ENCODE results near the gene PMP22. TPM values are rescaled to one million over a fixed set of nuclear protein-coding genes. Genes with fewer than 3 reads are reported as not detected.

PMP22 gene
- total RNA-seq, 2 experiments from 2014 or later = not detected

DNA sequence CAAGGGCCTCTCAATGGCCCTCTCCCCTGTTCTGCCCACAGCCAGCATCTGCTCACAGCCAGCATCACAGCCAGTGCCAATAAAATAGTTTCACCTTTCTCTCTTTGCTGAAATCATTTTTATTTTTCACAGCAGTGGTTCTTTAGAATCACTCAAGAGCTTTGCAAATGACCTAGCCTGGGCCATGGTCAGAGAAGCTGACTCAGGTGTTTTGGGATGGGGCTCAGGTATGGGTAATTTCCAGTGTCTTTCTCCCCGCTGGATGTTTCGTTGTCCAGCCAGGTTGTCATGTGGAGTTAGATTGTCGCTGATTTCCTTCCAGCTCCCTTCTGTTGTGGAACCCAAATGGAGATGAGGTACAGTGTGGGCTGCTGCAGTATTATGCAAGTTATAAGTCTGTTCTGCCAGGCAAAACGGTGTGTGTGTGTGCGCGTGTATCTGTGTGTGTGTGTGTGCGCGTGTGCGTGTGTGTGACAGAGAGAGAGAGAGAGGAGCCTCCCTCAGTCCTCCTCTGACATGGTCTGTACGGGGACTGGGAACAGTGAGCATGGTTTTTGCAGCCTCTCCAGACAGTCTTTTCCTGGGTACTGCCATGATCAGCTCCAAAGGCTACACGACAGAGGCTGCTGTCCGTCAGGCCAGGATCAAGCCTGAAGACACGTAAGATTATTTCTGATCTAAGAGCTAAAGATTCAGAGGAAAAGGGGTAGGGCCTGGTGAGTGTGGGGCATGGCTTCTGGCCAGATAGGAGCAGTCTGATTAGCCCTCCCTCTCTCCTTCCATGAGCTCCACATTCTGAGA is 1.4 kb upstream of the PMP22 start:
- Histone ChIP-seq H3K4me1 (ENCODE audit: insufficient read depth, low read length) (peaks cover 8% of the 10 kb centered on the region), H3K27ac (ENCODE audit: low read depth in 1 of 2, low read length in 2 of 2) (no peak overlapping the region), H3K36me3 (ENCODE audit: insufficient read depth, low read length) (no peaks in the 10 kb centered on the region), H3K27me3 (ENCODE audit: control insufficient read depth in 1 of 2, insufficient read depth in 2 of 2, low read length in 2 of 2) (peaks cover 39 to 41% of the 10 kb centered on the region in 2 experiments), H3K9me3 (ENCODE audit: control insufficient read depth in 1 of 2, insufficient read depth in 1 of 2, low read length in 2 of 2) (peaks cover 0 to 7% of the 10 kb centered on the region in 2 experiments), H3K4me3 (ENCODE audit: low read length) (no peak overlapping the region)
- H3K27me3 Mint-ChIP-seq = peaks cover 60% of the 10 kb centered on the region
- no peak overlapping the region for H3K27ac Mint-ChIP-seq
- intact Hi-C loops (cut with DNase I, micrococcal nuclease) = no loop called here
- H3K9me3 Mint-ChIP-seq = no peaks in the 10 kb centered on the region
- ATAC-seq (ENCODE audit: poor library complexity) = no peak
- H3K4me1 Mint-ChIP-seq (ENCODE audit: low read depth) = no peaks in the 10 kb centered on the region
- CTCF ChIA-PET = no interaction called here
- no peaks in the 10 kb centered on the region for H3K36me3 Mint-ChIP-seq (ENCODE audit: low read depth)
- TF ChIP-seq, protein P1, sequence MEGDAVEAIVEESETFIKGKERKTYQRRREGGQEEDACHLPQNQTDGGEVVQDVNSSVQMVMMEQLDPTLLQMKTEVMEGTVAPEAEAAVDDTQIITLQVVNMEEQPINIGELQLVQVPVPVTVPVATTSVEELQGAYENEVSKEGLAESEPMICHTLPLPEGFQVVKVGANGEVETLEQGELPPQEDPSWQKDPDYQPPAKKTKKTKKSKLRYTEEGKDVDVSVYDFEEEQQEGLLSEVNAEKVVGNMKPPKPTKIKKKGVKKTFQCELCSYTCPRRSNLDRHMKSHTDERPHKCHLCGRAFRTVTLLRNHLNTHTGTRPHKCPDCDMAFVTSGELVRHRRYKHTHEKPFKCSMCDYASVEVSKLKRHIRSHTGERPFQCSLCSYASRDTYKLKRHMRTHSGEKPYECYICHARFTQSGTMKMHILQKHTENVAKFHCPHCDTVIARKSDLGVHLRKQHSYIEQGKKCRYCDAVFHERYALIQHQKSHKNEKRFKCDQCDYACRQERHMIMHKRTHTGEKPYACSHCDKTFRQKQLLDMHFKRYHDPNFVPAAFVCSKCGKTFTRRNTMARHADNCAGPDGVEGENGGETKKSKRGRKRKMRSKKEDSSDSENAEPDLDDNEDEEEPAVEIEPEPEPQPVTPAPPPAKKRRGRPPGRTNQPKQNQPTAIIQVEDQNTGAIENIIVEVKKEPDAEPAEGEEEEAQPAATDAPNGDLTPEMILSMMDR (IDR thresholded peaks at IDR 0.05) = no peak
- DNase-seq = no peak
- POLR2A ChIA-PET = no interaction called here
- H3K4me3 Mint-ChIP-seq = no peak overlapping the region

DNA sequence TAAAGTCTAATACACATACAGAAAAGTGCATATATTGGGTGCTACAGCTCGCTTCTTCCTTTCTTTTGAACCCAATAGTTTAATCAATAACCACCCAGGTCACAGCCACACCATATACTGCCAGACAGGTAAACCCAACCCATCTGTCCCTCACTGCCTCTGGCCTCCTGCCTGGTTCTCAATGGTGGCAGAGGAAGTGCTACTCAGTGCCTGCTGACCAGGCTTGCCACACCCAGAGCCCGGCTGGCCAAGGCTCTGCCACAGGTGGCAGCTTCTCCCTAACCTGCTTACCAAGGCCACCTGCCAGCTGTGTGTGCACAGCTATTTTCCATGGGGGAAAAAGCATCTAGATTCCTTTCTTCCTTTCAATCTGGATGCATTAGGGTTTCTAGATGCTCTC is 584 bp downstream of the PMP22 start:
- Mint-ChIP-seq H3K9me3 (no peaks in the 10 kb centered on the region), H3K27ac (no peak overlapping the region), H3K4me3 (no peak overlapping the region), H3K27me3 (peaks cover 71% of the 10 kb centered on the region), H3K4me1 (ENCODE audit: low read depth) (peaks cover 6% of the 10 kb centered on the region), H3K36me3 (ENCODE audit: low read depth) (no peaks in the 10 kb centered on the region)
- peaks cover 19% of the 10 kb centered on the region for H3K4me1 ChIP-seq (ENCODE audit: insufficient read depth, low read length)
- H3K4me3 ChIP-seq (ENCODE audit: low read length) = no peak overlapping the region
- ATAC-seq (ENCODE audit: poor library complexity) = no peak
- peaks cover 48 to 57% of the 10 kb centered on the region in 2 experiments for H3K27me3 ChIP-seq (ENCODE audit: control insufficient read depth in 1 of 2, insufficient read depth in 2 of 2, low read length in 2 of 2)
- intact Hi-C loops (cut with DNase I, micrococcal nuclease) = no loop called here
- peaks cover 0 to 10% of the 10 kb centered on the region in 2 experiments for H3K9me3 ChIP-seq (ENCODE audit: control insufficient read depth in 1 of 2, insufficient read depth in 1 of 2, low read length in 2 of 2)
- ChIA-PET CTCF (no interaction called here), POLR2A (no interaction called here)
- DNase-seq = no peak
- H3K27ac ChIP-seq (ENCODE audit: low read depth in 1 of 2, low read length in 2 of 2) = no peak overlapping the region
- TF ChIP-seq, protein P1 (IDR thresholded peaks at IDR 0.05) = no peak
- H3K36me3 ChIP-seq (ENCODE audit: insufficient read depth, low read length) = no peaks in the 10 kb centered on the region

DNA sequence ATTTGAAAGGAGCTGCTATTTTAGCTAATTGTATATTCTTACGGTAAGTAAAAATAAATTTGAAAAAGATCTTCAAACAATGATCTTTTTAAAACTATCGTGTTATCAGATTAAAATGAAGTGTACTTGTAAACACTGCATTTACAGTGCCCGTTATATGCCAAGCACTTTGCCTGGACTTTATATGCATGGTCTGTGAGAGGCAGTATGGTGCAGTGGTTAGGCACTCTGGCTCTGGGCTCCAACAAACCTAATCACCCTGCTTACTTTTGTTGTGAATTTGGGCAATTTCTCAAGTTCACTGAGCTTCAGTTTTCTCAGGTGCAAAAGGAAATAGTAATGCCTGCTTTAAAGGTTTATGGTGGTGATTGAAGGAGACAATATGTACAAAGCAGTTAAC is 1.4 kb downstream of the PMP22 start:
- H3K4me1 Mint-ChIP-seq (ENCODE audit: low read depth) = peaks cover 6% of the 10 kb centered on the region
- H3K36me3 Mint-ChIP-seq (ENCODE audit: low read depth) = no peaks in the 10 kb centered on the region
- ATAC-seq (ENCODE audit: poor library complexity) (no peak), DNase-seq (no peak)
- peaks cover 55 to 57% of the 10 kb centered on the region in 2 experiments for H3K27me3 ChIP-seq (ENCODE audit: control insufficient read depth in 1 of 2, insufficient read depth in 2 of 2, low read length in 2 of 2)
- intact Hi-C loops (cut with DNase I, micrococcal nuclease) = no loop called here
- no peak overlapping the region for H3K4me3 Mint-ChIP-seq
- TF ChIP-seq, protein P1 (IDR thresholded peaks at IDR 0.05) = no peak
- H3K9me3 Mint-ChIP-seq = no peaks in the 10 kb centered on the region
- CTCF ChIA-PET = no interaction called here
- POLR2A ChIA-PET = no interaction called here
- H3K4me3 ChIP-seq (ENCODE audit: low read length) = no peak overlapping the region
- no peaks in the 10 kb centered on the region for H3K36me3 ChIP-seq (ENCODE audit: insufficient read depth, low read length)
- no peak overlapping the region for H3K27ac Mint-ChIP-seq
- H3K4me1 ChIP-seq (ENCODE audit: insufficient read depth, low read length) = peaks cover 19% of the 10 kb centered on the region
- H3K27ac ChIP-seq (ENCODE audit: low read depth in 1 of 2, low read length in 2 of 2) = no peak overlapping the region
- H3K27me3 Mint-ChIP-seq = peaks cover 79% of the 10 kb centered on the region
- H3K9me3 ChIP-seq (ENCODE audit: control insufficient read depth in 1 of 2, insufficient read depth in 1 of 2, low read length in 2 of 2) = peaks cover 0 to 10% of the 10 kb centered on the region in 2 experiments

Data from CD4-positive, alpha-beta T cell (primary cell).